GM18507 (cell line): ENCODE data around the gene EXOC4.
"Not testable (repeated sequence)": the region's sequence is repeated elsewhere in the genome, so short reads cannot be mapped to it uniquely, and the experiment has no call there.

ENCODE experiments used
- DNase-seq: peaks from one replicate; pipeline ENCODE4 v3.0.0; 2011; ENCODE audit warnings: low read depth; ENCODE audit not compliant: insufficient read length; ENCODE audit errors: extremely low spot score
- FAIRE-seq: peaks from 2 replicates; lab custom pipeline; 2011; peaks lifted over from hg19 to GRCh38; lab: Jason Lieb, UNC

The EXOC4 gene

DNA sequence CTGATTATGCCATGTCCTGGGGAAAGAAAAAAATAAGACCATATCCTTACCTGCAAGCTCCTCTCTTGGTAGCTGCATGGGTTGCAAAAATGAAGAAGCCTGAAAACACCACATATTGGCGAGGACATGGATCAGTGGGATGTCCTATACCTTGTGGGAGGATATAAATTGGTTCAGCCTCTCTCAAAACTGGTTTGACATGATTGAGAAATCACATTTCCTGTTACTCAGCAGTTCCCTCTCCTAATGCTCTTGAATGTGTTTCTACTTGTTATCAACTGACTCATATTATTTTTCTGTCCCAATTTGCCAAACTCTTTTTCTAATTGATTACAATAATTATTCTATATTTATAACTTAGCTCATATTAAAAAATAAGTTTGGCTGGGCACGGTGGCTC lies 380.2 kb downstream of the EXOC4 start:
- FAIRE-seq (no peak), DNase-seq (no peak)

DNA sequence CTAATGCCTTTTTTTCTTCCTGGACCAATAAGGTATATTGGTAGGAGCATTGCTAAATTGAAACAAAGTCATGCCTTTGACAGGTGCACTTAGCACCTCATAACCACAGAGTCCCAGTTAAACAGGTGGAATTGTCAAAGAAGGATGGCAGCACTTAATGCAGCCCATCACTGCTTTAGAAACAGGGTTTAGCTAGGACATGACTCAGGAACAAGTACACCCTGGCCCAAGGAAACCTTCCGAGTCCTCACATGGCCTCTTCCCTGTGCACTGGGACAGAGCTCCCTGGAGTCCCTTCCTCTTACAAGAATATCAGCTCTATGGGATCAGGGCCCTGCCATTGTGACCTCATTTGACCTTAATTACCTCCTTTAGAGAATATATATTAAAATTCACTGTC lies 382.7 kb downstream of the EXOC4 start:
- no peak for DNase-seq
- no peak for FAIRE-seq

DNA sequence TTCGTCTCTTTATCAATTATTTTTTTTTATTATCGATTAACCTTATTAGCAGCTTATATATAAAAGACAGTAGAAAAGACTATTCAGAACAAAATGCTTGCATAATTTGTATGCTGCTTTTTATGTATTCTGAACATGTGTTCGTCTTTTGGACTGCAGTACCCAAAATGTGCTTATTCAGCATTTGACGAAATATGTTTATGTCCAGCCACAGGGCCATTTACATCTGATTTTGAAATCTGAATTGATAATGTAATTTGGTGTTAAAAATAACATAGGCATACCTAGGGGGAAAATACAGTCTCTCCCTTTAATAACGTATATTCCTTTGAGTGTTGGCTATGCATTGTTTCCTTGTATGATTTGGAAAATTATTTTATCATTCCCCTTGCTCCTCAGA lies 386.0 kb downstream of the EXOC4 start:
- FAIRE-seq: no peak
- no peak for DNase-seq

DNA sequence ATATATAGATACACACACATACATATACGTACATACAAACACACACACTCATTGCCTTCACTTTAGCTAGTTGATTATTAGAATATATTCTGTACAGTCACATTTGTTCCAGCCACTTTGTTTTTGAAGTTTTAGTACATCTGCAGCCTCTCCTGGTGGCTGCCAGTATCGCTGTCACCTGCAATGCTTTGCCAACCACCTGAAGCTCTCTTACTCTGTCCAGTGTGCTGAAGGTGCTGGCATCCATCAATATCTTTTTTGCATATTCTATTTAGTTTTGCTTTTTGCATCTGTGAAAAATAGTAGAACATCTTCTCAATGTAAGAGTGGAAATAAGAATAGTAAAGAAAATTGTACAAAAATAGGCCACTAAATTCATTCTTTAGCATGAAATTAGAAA lies 388.6 kb downstream of the EXOC4 start:
- no peak for DNase-seq

DNA sequence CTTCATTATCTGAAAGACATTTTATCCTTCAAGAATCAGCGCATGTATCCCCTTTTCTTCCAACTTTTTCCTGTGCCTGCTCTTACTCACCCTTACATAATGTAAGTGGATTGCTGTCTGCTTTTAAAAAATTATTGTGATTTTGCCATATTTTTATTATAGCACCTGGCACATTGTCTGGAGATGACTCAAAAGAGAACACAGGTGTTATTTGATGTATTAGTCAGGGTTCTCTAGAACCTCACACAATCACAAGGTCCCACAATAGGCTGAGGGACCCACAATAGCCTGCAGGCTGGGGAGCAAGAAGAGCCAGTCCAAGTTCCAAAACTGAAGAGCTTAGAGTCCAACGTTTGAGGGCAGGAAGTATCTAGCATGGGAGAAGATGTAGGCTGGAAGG lies 390.0 kb downstream of the EXOC4 start:
- FAIRE-seq (no peak), DNase-seq (no peak)

More for the DNA sequence above, 388.6 kb downstream of the EXOC4 start:
- FAIRE-seq: no peak

DNA sequence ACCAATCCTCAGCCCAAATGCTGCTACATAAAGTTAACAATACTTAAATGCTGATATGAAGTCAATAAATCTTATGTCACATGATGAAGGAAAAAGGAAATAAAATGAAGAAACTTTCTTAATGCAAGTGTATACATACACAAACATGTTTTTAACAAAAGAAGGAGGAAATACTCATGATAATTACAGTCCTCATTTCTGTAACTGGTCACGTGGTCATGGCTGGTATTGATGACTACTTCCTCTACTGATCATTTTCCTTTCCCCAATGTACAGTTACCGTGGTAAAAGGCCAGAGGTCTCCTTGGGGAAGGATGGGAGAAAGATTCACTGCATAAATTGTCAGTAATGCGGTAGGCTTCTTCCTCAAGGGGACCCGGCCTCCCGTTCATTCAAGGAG lies 390.8 kb downstream of the EXOC4 start:
- DNase-seq, FAIRE-seq: not testable (repeated sequence)

DNA sequence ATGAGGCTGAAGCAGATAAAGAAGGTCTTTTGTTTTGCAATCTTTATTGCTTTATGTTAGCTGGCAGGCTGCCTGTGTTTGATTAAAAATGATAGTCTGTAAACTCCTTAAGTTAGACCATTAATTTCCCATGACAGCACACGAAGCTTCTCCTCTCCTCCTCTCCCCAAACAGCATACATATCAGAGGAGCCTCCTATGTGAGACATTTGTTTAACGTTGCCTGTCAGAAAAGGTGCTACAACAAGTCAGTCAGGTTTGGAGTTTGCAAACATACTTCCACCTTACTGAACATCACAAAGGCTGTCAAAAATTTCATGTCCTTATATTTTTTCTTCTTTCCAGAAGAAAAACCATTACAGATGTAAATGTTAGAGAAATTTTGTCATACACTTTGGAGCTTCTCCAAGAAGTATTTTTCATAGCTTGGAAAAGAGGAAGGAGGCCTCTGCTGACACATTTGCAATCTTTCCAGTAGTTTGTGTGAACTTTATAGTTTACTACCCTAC lies 393.1 kb downstream of the EXOC4 start:
- FAIRE-seq: no peak

DNA sequence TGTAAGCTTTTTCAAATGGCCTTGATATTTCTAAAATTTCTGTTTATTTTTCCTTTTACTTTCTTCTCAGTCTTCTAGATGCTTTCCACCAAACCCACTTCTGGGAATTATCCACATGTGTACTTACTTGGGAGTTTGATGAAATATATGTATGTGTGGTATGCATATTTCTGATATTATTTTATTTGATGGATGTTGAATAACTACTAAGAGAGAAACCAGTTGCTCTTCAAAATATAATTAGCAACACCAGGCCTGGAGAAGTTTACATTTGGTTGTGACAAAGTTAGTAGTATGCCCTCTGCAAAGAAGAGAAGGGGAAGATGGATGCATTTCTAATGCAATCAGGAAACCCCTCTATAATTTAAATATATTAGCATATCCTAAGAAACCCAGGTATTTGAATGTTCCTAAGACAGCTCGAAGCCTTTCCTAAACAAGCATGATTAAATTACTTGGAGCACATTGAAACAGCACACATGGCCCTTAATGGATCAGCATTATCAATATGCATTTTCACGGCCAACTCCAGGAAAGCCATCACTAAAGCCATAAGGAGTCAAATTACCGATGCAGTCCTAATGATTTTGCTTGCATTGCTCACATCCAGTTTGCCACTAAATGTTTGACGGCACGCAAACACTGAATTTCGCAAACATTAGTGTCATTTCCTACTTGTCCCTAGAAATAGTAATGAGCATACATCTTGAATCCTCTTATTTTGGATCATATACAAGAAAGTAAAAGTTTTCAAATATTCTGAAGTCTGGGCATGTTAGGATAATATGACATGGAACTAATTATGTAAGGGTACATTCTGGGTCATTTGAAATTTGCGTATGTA lies 393.8 kb downstream of the EXOC4 start:
- DNase-seq: no peak
- no peak for FAIRE-seq

More for the DNA sequence above, 393.1 kb downstream of the EXOC4 start:
- DNase-seq: no peak

DNA sequence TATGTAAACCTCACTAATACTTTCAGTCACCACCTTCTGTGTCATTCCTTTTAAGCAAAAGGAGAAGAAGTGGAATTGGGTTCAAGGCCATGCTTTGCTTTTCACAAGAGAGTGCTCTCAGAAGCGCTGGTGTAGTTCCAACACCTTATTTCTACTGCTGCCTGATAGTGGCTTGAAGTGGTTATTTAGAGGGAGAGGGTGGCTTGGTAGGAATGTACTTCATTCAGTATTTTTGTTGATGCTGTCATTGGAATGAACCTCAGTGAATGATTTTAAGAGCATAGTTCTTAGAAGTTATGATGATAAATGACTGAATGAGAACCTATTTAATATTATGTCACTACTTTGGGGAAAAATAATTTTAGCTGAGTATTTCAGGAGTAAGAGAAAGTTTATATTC lies 396.7 kb downstream of the EXOC4 start:
- DNase-seq (no peak), FAIRE-seq (no peak)

DNA sequence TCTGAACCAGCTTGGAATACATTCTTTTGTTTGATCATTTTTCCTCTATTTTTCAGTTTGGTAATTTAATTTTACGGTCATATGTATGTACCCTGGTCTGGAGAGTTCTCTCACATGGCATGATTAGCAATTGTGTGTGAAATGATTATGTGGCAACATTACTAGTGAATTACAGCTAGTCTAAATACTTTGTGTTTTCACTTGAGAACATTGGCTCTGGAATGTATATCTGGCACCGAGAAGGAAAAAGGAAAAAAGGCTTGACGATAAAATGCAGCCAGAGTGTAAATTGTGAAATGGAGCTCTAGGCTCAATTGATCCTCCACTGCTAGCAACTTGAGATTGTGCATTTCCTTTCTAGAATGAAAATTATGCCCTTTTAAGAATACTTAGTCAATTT lies 397.2 kb downstream of the EXOC4 start:
- DNase-seq: no peak
- FAIRE-seq: no peak

- no peak for DNase-seq
- FAIRE-seq: no peak
Measured at GRCh38 chr7:133650487-133651300, 397.8 kb downstream of the EXOC4 start.

DNA sequence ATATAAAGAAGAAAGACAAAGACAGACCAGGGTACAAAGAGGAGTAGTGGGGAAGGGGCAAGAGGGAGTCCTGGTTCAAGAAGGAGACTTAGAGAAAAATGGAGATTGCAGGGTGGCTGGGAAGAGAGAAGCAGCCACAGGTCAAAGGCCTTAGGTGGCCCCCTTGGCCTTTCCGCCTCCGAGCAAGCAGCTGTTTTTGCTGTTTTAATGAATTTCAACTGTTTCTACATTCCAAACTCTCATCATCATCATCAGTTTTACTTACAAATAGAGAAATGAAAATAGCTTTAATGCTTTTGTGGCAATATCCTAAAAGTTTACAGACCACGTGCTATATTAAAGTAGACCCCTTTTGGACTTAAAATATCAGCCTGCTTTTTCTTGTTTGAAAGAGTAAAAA lies 399.7 kb downstream of the EXOC4 start:
- FAIRE-seq: no peak
- no peak for DNase-seq

GRCh38 chr7:133654547-133654946 lies 401.7 kb downstream of the EXOC4 start:
- FAIRE-seq: no peak
- no peak for DNase-seq

GRCh38 chr7:133662276-133662675 lies 409.4 kb downstream of the EXOC4 start:
- DNase-seq (no peak), FAIRE-seq (no peak)

GRCh38 chr7:133662830-133663229 lies 410.0 kb downstream of the EXOC4 start:
- no peak for DNase-seq
- no peak for FAIRE-seq

- no peak for FAIRE-seq
- no peak for DNase-seq
Measured at GRCh38 chr7:133664528-133664927, 411.6 kb downstream of the EXOC4 start.

DNA sequence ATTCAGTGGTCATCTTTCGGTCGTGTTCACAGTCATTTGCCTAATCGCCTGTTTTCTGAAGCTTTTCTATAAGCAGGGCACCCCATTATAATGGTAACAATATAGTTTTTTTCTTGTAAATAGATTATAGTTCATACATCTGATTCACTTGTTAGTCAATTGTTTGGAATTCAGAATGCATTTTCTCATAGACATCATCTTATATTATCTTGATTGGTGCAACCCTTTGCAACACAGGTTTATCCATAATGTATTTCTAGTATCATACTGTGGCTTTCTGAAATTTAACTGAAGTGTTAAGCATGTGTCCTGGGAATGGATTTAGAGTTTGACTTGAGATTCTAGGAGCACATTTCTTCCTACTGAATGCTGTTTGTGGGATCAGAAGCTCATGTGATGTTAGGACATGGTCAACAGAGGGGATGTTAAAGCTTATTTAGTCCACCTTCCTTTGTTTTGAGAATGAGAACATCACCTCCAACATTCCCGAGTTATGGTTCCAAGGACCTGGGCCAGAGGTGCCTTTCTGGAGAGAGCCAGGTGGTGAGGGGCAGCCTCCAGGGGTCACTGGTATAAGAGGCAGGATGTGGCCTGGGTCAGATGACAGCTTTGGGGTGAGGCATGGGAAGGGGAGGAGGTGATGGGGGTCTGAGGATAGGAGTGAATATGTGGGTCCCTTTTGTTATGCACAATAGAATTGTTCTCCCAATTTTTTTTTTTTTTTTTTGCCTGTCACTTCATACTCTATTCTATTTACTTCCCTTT lies 415.6 kb downstream of the EXOC4 start:
- no peak for FAIRE-seq
- DNase-seq: no peak

DNA sequence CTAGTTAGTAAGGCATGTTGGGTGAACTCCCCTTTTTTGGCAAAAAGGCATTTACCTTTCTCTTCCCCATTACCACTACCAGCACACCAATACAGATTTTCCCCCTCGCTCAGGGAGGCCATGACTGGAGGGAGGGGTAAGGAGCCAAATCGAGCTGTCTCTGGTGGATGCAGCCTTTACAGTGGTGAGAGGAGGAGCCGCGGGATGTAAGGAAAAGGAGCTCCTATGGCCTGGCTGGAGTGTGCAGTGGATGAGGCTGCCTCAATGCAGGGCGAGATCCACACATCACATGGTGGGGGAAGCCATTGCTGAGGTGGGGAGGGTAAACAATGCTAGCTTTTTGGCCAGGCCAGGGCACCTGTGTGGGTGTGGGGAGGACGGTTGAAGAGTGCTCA lies 416.2 kb downstream of the EXOC4 start:
- FAIRE-seq (no peak), DNase-seq (no peak)

GRCh38 chr7:133670250-133670649 lies 417.4 kb downstream of the EXOC4 start:
- FAIRE-seq (no peak), DNase-seq (no peak)

DNA sequence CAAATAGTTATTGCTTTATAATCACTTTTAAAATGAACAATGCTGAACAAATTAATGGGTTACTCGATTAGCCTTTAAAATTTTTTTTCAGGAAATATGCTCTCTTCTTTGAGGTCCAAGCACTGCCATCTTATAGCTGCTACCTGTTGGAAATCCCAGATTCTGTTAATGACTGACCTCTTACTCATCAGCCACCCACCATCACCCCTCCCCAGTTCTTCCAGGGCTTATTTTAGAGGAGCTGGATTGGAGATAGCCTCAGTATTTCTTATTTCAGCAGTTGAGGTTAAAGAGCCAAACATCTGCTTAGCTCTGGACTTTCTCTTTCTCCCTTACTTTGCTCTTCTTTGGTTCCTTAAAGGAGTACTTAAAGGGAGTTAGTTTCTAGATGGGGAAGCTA lies 420.0 kb downstream of the EXOC4 start:
- no peak for FAIRE-seq
- DNase-seq: no peak
